SKM-1 (cell line): ENCODE data around the gene OPCML.

Source experiments
- DNase-seq: peaks from one replicate; lab custom pipeline; 2025; ENCODE audit not compliant: unreplicated experiment; lab: John Stamatoyannopoulos, UW

OPCML gene

GRCh38 chr11:132595711-132596134 is 936.6 kb downstream of the OPCML start:
- no peak for DNase-seq

GRCh38 chr11:132595246-132595645 is 937.1 kb downstream of the OPCML start:
- no peak for DNase-seq

GRCh38 chr11:132590986-132591385 is 941.3 kb downstream of the OPCML start:
- no peak for DNase-seq

GRCh38 chr11:132590554-132590953 is 941.7 kb downstream of the OPCML start:
- DNase-seq, result no peak

GRCh38 chr11:132589791-132590190 is 942.5 kb downstream of the OPCML start:
- no peak for DNase-seq

- DNase-seq, result no peak
Observed at GRCh38 chr11:132588366-132588765, 943.9 kb downstream of the OPCML start.

GRCh38 chr11:132587716-132588115 is 944.6 kb downstream of the OPCML start:
- no peak for DNase-seq

GRCh38 chr11:132586801-132587200 is 945.5 kb downstream of the OPCML start:
- DNase-seq, result no peak

GRCh38 chr11:132579634-132580327 is 952.5 kb downstream of the OPCML start:
- DNase-seq, result no peak

- DNase-seq, result no peak
Observed at GRCh38 chr11:132579136-132579535, 953.2 kb downstream of the OPCML start.

- no peak for DNase-seq
Observed at GRCh38 chr11:132578580-132578979, 953.7 kb downstream of the OPCML start.

- DNase-seq, result no peak
Observed at GRCh38 chr11:132576706-132577105, 955.6 kb downstream of the OPCML start.

- DNase-seq, result no peak
Observed at GRCh38 chr11:132564091-132564885, 968.0 kb downstream of the OPCML start.

- DNase-seq, result no peak
Observed at GRCh38 chr11:132563050-132563449, 969.3 kb downstream of the OPCML start.

GRCh38 chr11:132561937-132562336 is 970.4 kb downstream of the OPCML start:
- DNase-seq, result no peak

- DNase-seq, result no peak
Observed at GRCh38 chr11:132559331-132560036, 972.8 kb downstream of the OPCML start.

- no peak for DNase-seq
Observed at GRCh38 chr11:132556316-132556715, 976.0 kb downstream of the OPCML start.

GRCh38 chr11:132555617-132556016 is 976.7 kb downstream of the OPCML start:
- no peak for DNase-seq

- no peak for DNase-seq
Observed at GRCh38 chr11:132551016-132551415, 981.3 kb downstream of the OPCML start.

- no peak for DNase-seq
Observed at GRCh38 chr11:132549561-132549960, 982.7 kb downstream of the OPCML start.

- DNase-seq, result no peak
Observed at GRCh38 chr11:132549001-132549400, 983.3 kb downstream of the OPCML start.

- DNase-seq, result no peak
Observed at GRCh38 chr11:132544007-132544406, 988.3 kb downstream of the OPCML start.
